Keratinocyte (primary cell): Measurements from ENCODE around the gene KIAA1755.

Experiments
- EZH2 ChIP-seq: IDR thresholded peaks from one replicate; pipeline ENCODE4 v1.6.1; 2012; ENCODE audit warnings: inconsistent platforms, mild to moderate bottlenecking, low read length, moderate library complexity
- TF ChIP-seq, protein P1 (sequence below), 3 experiments: IDR thresholded peaks in 1 of 3; conservative IDR thresholded peaks in 1 of 3; optimal IDR thresholded peaks in 1 of 3; 2 replicates in 2 of 3; 3 replicates in 1 of 3; pipeline versions ENCODE3 to v1.5.1; 2011; ENCODE audit warnings: low read length in 3 of 3, mild to moderate bottlenecking in 3 of 3, moderate library complexity in 2 of 3, control low read depth in 1 of 3, inconsistent platforms in 1 of 3; ENCODE audit not compliant: insufficient read depth in 2 of 3; ENCODE audit errors: extremely low read depth in 1 of 3

DNA sequence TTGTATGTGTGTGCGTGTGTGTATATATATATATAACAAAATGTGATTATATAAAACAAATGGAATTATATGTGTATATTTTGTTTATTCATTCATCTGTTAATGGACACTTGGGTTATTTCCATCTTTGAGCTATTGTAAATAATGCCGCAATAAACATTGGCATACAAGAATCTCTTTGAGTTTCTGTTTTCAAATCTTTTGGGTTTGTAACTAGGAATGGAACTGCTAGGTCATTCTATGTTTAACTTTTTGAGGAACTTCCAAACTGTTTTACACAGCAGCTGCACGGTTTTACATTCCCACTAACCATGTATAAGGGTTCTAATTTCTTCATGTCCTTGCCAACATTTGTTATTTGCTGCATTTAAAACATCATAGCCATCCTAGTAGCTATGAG is 55.5 kb downstream of the KIAA1755 start:
- TF ChIP-seq, protein P1, sequence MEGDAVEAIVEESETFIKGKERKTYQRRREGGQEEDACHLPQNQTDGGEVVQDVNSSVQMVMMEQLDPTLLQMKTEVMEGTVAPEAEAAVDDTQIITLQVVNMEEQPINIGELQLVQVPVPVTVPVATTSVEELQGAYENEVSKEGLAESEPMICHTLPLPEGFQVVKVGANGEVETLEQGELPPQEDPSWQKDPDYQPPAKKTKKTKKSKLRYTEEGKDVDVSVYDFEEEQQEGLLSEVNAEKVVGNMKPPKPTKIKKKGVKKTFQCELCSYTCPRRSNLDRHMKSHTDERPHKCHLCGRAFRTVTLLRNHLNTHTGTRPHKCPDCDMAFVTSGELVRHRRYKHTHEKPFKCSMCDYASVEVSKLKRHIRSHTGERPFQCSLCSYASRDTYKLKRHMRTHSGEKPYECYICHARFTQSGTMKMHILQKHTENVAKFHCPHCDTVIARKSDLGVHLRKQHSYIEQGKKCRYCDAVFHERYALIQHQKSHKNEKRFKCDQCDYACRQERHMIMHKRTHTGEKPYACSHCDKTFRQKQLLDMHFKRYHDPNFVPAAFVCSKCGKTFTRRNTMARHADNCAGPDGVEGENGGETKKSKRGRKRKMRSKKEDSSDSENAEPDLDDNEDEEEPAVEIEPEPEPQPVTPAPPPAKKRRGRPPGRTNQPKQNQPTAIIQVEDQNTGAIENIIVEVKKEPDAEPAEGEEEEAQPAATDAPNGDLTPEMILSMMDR (optimal IDR thresholded peaks at IDR 0.05 in 1 of 3, IDR thresholded peaks at IDR 0.05 in 1 of 3, conservative IDR thresholded peaks at IDR 0.05 in 1 of 3; ENCODE audit: extremely low read depth in 1 of 3, insufficient read depth in 2 of 3, low read length in 3 of 3): no peak
- TF ChIP-seq EZH2: no peak
